Gastrocnemius medialis (tissue), 4 donors: ENCODE measurements around the gene HMGCS2.

ENCODE experiments used
- CTCF ChIP-seq, 5 experiments: fragments of 450-650 bp in 3 of 5; fragments of 200-600 bp in 2 of 5; sonication (generic) in 2 of 5; IDR thresholded peaks in 4 of 5; conservative IDR thresholded peaks in 1 of 5; 1 replicate in 4 of 5; 2 replicates in 1 of 5; pipeline ENCODE4 v1.5.1; 2016 to 2019; ENCODE audit warnings: antibody characterized with exemption in 5 of 5, mild to moderate bottlenecking in 3 of 5, moderate library complexity in 3 of 5
- POLR2A ChIP-seq, 2 donors: fragments of 450-650 bp; IDR thresholded peaks; one replicate each; pipeline ENCODE4 v1.6.1; 2017; ENCODE audit warnings: antibody characterized with exemption in 2 of 2, mild to moderate bottlenecking in 2 of 2, moderate library complexity in 2 of 2

- no peak for TF ChIP-seq CTCF (IDR thresholded peaks at IDR 0.05 in 4 of 5, conservative IDR thresholded peaks at IDR 0.05 in 1 of 5)
- no peak for TF ChIP-seq POLR2A (IDR thresholded peaks at IDR 0.05)
These were observed 14.1 kb upstream of the HMGCS2 start for GRCh38 chr1:119782631-119783325.
